ENCODE data around the gene ABR.

DNA sequence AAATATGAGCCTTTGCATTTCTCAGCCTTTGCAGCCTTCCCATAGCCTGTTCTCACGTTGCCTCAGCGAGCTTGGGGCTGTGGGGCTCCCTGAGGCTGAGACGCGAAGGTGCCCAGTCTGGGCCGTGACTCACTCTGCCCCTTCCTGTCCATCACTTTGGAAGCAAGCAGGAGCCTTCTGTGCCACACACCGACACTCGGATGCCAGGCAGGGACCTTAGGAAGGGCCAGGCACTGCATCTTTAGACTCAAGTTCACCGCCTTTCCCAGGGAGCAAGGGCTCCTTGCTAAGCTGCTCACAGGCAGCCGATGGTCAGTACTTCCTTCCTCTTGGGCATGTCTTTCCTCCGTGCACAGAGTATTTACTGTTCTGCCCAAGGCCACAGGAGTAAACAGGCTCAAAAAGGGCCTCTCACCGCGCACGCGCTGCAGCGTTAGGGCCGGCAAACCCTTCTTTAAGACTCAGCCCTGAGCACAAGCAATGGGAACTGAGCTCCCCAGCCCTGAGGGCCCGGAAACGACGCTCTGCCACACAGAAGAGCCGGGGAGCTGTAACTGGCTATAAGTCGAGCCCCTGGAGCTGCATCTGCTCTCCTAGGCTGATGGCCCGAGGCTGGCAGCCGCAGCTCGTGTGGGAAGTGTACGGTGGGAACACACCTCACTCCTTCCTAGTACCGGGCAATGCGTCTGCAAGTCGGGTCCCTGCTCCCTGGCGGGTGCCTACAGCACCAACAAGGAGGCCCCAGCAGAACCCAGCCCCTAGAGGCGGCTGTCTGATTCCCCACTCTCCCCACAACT lies 175.6 kb downstream of the ABR start:
- TF ChIP-seq POLR2A (IDR thresholded peaks at IDR 0.05) (no peak), EP300 (IDR thresholded peaks at IDR 0.05; ENCODE audit: low read depth) (no peak)
- TF ChIP-seq, protein P1, sequence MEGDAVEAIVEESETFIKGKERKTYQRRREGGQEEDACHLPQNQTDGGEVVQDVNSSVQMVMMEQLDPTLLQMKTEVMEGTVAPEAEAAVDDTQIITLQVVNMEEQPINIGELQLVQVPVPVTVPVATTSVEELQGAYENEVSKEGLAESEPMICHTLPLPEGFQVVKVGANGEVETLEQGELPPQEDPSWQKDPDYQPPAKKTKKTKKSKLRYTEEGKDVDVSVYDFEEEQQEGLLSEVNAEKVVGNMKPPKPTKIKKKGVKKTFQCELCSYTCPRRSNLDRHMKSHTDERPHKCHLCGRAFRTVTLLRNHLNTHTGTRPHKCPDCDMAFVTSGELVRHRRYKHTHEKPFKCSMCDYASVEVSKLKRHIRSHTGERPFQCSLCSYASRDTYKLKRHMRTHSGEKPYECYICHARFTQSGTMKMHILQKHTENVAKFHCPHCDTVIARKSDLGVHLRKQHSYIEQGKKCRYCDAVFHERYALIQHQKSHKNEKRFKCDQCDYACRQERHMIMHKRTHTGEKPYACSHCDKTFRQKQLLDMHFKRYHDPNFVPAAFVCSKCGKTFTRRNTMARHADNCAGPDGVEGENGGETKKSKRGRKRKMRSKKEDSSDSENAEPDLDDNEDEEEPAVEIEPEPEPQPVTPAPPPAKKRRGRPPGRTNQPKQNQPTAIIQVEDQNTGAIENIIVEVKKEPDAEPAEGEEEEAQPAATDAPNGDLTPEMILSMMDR (IDR thresholded peaks at IDR 0.05) = no peak

All from transverse colon (tissue), 3 donors.